Effector memory CD8-positive, alpha-beta T cell (primary cell): Measurements from ENCODE around the gene CTSF.

Source experiments
- ATAC-seq: fragments of 150-1000 bp; cut with Tn5 transposase; replicated peaks from 2 replicates; pipeline ENCODE4 v1.10.0; 2021; ENCODE audit warnings: mild to moderate bottlenecking, moderate library complexity
- DNase-seq, 3 experiments: peaks; one replicate each; pipeline ENCODE4 v3.0.0; 2021
- H3K27ac Mint-ChIP-seq, 2 donors: one replicate each; pipeline ENCODE4 v1.8.0; 2022; ENCODE audit warnings: mild to moderate bottlenecking in 2 of 2, mixed read lengths in 2 of 2, moderate library complexity in 2 of 2
- H3K27me3 Mint-ChIP-seq, 2 donors: one replicate each; pipeline ENCODE4 v1.8.0; 2022; ENCODE audit warnings: mixed read lengths in 2 of 2
- H3K36me3 Mint-ChIP-seq: one replicate; pipeline ENCODE4 v1.8.0; 2022; ENCODE audit warnings: mild to moderate bottlenecking, moderate library complexity, mixed read lengths; ENCODE audit not compliant: insufficient read depth
- H3K4me1 Mint-ChIP-seq, 2 donors: one replicate each; pipeline ENCODE4 v1.8.0; 2022; ENCODE audit warnings: low read depth in 2 of 2, mixed read lengths in 2 of 2
- H3K4me3 Mint-ChIP-seq, 2 donors: one replicate each; pipeline ENCODE4 v1.8.0; 2022; ENCODE audit warnings: mild to moderate bottlenecking in 2 of 2, mixed read lengths in 2 of 2, moderate library complexity in 2 of 2
- H3K9me3 Mint-ChIP-seq, 2 donors: one replicate each; pipeline ENCODE4 v1.8.0; 2022; ENCODE audit warnings: mixed read lengths in 2 of 2

Gene CTSF

GRCh38 chr11:66529655-66530054 is 38.8 kb downstream of the CTSF start:
- Mint-ChIP-seq H3K4me3 (no peak overlapping the region), H3K36me3 (peaks cover 23% of the 10 kb centered on the region), H3K9me3 (no peaks in the 10 kb centered on the region), H3K27ac (peak overlapping the region in 1 of 2 donors; percentile 6), H3K4me1 (peaks cover 14% of the 10 kb centered on the region in 2 donors), H3K27me3 (no peaks in the 10 kb centered on the region)
- no peak for ATAC-seq
- DNase-seq = no peak

DNA sequence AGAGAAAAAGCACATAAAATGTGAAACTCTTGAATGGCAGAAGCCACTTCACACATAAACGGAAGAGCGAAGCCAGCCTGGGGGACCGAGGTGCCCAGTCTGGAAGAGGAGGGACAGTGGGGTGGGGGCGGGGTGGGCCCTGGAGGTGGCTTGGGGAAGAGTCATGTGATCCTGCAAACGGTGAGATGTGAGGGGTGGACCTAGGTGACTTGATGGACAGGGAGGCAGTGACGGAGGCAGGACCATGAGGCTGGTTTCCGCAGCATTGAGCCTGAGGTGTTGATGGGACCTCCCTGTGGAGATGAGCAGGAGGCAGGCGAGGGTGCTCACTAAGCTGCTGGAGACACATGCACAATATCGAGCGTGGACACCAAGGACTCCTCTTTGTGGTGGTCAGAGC is 39.3 kb downstream of the CTSF start:
- no peak overlapping the region for H3K27ac Mint-ChIP-seq
- peaks cover 22% of the 10 kb centered on the region for H3K36me3 Mint-ChIP-seq
- no peaks in the 10 kb centered on the region for H3K27me3 Mint-ChIP-seq

DNA sequence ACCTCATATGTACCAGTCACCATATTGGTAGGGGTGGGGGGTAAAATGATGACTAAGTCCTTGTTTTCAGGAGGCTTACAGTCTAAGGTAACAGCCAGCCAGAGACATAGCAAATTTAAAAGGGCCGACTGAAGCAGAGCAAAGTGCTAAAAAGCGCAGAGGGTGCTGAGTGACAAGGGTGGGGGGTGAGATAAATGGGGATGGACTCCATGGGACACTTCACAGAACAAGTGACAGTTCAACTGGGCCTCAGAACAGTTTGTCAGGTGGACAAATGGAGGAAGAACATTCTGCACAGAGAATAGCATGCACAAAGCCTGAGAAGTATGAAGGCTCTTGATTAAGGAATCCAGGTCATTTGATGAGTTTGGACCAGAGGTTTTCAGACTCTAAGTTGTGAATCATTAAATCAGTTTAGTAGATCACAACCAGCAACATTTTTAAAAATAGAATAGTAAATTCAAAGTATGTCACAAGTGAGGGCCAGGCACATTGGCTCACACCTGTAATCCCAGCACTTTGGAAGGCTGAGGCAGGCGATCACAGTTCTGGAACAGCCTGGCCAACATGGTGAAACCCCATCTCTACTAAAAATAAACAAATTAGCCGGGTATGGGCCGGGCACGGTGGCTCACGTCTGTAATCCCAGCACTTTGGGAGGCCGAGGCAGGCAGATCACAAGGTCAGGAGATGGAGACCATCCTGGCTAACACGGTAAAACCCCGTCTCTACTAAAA is 43.9 kb downstream of the CTSF start:
- Mint-ChIP-seq H3K9me3 (no peaks in the 10 kb centered on the region), H3K4me1 (peaks cover 0 to 3% of the 10 kb centered on the region in 2 donors), H3K27me3 (no peaks in the 10 kb centered on the region), H3K36me3 (peaks cover 26% of the 10 kb centered on the region), H3K27ac (no peak overlapping the region), H3K4me3 (no peak overlapping the region)
- ATAC-seq (no peak), DNase-seq (no peak)

More for the DNA sequence above, 39.3 kb downstream of the CTSF start:
- ATAC-seq = no peak
- no peak for DNase-seq
- Mint-ChIP-seq H3K4me3 (no peak overlapping the region), H3K4me1 (peaks cover 14% of the 10 kb centered on the region in 2 donors), H3K9me3 (no peaks in the 10 kb centered on the region)

DNA sequence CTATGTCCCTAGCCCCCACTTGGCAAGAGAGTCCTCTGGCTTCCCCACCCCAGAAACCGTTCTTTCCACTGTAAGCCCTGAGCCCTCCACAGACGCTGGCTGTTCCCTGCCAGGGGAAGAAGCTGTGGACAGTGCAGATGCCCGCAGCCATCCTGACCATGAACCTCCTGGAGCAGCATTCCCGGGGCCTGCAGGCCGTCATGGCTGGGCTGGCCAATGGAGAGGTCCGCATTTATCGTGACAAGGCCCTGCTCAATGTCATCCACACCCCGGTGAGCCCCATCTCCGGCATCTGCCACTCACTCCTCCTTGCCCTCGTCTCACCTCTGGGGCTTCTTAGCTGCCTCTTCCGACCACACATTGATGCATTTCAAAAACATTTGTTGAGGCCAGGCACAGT is 44.8 kb downstream of the CTSF start:
- ATAC-seq = no peak
- no peaks in the 10 kb centered on the region for H3K9me3 Mint-ChIP-seq
- H3K27ac Mint-ChIP-seq = no peak overlapping the region
- no peak overlapping the region for H3K4me3 Mint-ChIP-seq
- peaks cover 28% of the 10 kb centered on the region for H3K36me3 Mint-ChIP-seq
- no peaks in the 10 kb centered on the region for H3K4me1 Mint-ChIP-seq
- no peaks in the 10 kb centered on the region for H3K27me3 Mint-ChIP-seq
- no peak for DNase-seq
